GM12878 (cell line): ENCODE measurements around the gene MANBA. TPM values are rescaled to one million over a fixed set of nuclear protein-coding genes. Genes with fewer than 3 reads are reported as not detected.

ENCODE experiments used
- ATAC-seq: fragments of 200-7000 bp; cut with Tn5 transposase; 3 replicates; pipeline ENCODE4 v1.9.1; 2020; ENCODE audit warnings: mild to moderate bottlenecking, moderate library complexity
- BruUV-seq: library from RNA; stranded (reverse); fragments of 400-500 nt; replicated peaks from 2 replicates; lab custom pipeline; 2021; lab: Mats Ljungman, UMichigan
- CTCF ChIA-PET: fragments of 300-600 bp; sonication (Branson Sonifier 250); formaldehyde crosslinking; extraction: SDS; loops from one replicate; lab custom pipeline; 2021; ENCODE audit warnings: inconsistent platforms; lab: Yijun Ruan, JAX
- POLR2A ChIA-PET: fragments of 350-600 bp; formaldehyde crosslinking; extraction: SDS; loops from one replicate; lab custom pipeline; 2021; ENCODE audit warnings: inconsistent platforms; lab: Charles Lee
- RAD21 ChIA-PET: fragments of 300-600 bp; sonication (Branson Sonifier 250); formaldehyde crosslinking; loops from one replicate; lab custom pipeline; 2023; ENCODE audit warnings: antibody characterized with exemption; ENCODE audit not compliant: unreplicated experiment; lab: Charles Lee
- SMC1A ChIA-PET: fragments of 300-600 bp; sonication (Branson Sonifier 250); formaldehyde crosslinking; loops from one replicate; lab custom pipeline; 2023; ENCODE audit not compliant: unreplicated experiment, uncharacterized antibody; lab: Charles Lee
- DNase-seq: peaks from one replicate; pipeline ENCODE4 v3.0.0-alpha.2; 2011; ENCODE audit warnings: low read depth, low spot score
- FAIRE-seq: peaks from 3 replicates; lab custom pipeline; 2011; peaks lifted over from hg19 to GRCh38; lab: Jason Lieb, UNC
- H2AFZ ChIP-seq: 2 replicates; pipeline ENCODE4 v1.6.0; 2011; ENCODE audit warnings: low read depth, low read length, control low read depth; ENCODE audit not compliant: control insufficient read depth
- H3K27ac ChIP-seq: 2 replicates; pipeline ENCODE4 v1.5.1; 2011; ENCODE audit warnings: control low read depth; ENCODE audit not compliant: control insufficient read depth, insufficient read depth
- H3K27me3 ChIP-seq, 2 experiments: replicated peaks in 1 of 2; 2 replicates each; pipeline versions ENCODE4 v1.6.0 to v1.6.1; 2011; ENCODE audit warnings: low read length in 1 of 2; ENCODE audit not compliant: control insufficient read depth in 2 of 2, insufficient read depth in 2 of 2
- H3K36me3 ChIP-seq, 2 experiments: 2 replicates each; pipeline ENCODE4 v1.5.1; 2011; ENCODE audit warnings: low read length in 1 of 2; ENCODE audit not compliant: control insufficient read depth in 2 of 2, insufficient read depth in 2 of 2
- H3K4me1 ChIP-seq: 2 replicates; pipeline ENCODE4 v1.6.1; 2011; ENCODE audit warnings: mild to moderate bottlenecking, low read length, moderate library complexity, mixed read lengths; ENCODE audit not compliant: control insufficient read depth, insufficient read depth
- H3K4me2 ChIP-seq: 2 replicates; pipeline ENCODE4 v1.6.0; 2011; ENCODE audit warnings: control low read depth; ENCODE audit not compliant: control insufficient read depth, insufficient read depth
- H3K4me3 ChIP-seq: fragments of 200-600 bp; sonication (generic); 2 replicates; pipeline ENCODE4 v1.5.1; 2016
- H3K79me2 ChIP-seq: 2 replicates; pipeline ENCODE4 v1.6.0; 2011; ENCODE audit warnings: low read length; ENCODE audit not compliant: control insufficient read depth, insufficient read depth
- H3K9ac ChIP-seq: 2 replicates; pipeline ENCODE4 v1.8.0; 2011; ENCODE audit warnings: low read length, control low read depth, mixed read lengths; ENCODE audit not compliant: control insufficient read depth, insufficient read depth
- H3K9me3 ChIP-seq: replicated peaks from 3 replicates; pipeline ENCODE4 v1.5.1; 2011; ENCODE audit warnings: mild to moderate bottlenecking, low read length; ENCODE audit not compliant: control insufficient read depth, insufficient read depth
- H4K20me1 ChIP-seq: 2 replicates; pipeline ENCODE4 v1.6.0; 2011; ENCODE audit not compliant: control insufficient read depth, insufficient read depth
- BCL3 ChIP-seq: IDR thresholded peaks from 2 replicates; pipeline ENCODE4 v1.6.1; 2011; ENCODE audit warnings: borderline replicate concordance, low read depth, mild to moderate bottlenecking, moderate library complexity, low read length; ENCODE audit not compliant: insufficient read depth, poor library complexity, severe bottlenecking
- EP300 ChIP-seq, 2 experiments: fragments of 150-350 bp in 1 of 2; IDR thresholded peaks; 2 replicates each; pipeline ENCODE4 v1.6.1; 2011 to 2012; ENCODE audit warnings: low read depth in 2 of 2, low read length in 2 of 2, borderline replicate concordance in 1 of 2, improper control_type of control experiment in 1 of 2, inconsistent platforms in 1 of 2; ENCODE audit not compliant: control insufficient read depth in 1 of 2
- MTA3 ChIP-seq: IDR thresholded peaks from 2 replicates; pipeline ENCODE4 v1.6.1; 2012; ENCODE audit warnings: low read length, inconsistent platforms, borderline replicate concordance
- POLR2A ChIP-seq: IDR thresholded peaks from 2 replicates; pipeline ENCODE4 v1.6.1; 2011; ENCODE audit warnings: low read depth, mild to moderate bottlenecking, low read length
- ZBED1 ChIP-seq: IDR thresholded peaks from 2 replicates; pipeline ENCODE4 v1.6.1; 2016; ENCODE audit warnings: borderline replicate concordance
- WGBS: methylation state at CpG from one replicate; pipeline ENCODE4 v1.1.6; 2016; ENCODE audit warnings: low lambda C conversion rate; ENCODE audit not compliant: insufficient replicate concordance, insufficient coverage; ENCODE audit errors: missing lambda C conversion rate; 5-methylcytosine and 5-hydroxymethylcytosine counted together
- in situ Hi-C: fragments of 300-500 bp; cut with MboI; formaldehyde crosslinking; loops from 9 replicates; pipeline ENCODE4 v1.14.3; 2018; ENCODE audit warnings: mixed read lengths
- intact Hi-C: fragments of 100-400 bp; cut with micrococcal nuclease; formaldehyde crosslinking; loops from one replicate; pipeline ENCODE4 v1.14.2; 2022; ENCODE audit not compliant: unreplicated experiment
- polyA plus RNA-seq, 11 experiments: library from polyadenylated mRNA; depleted of rRNA in 4 of 11; unstranded in 6 of 11; stranded (reverse) in 5 of 11; fragments of >200 nt; fragmentation: Nextera tagmentation in 4 of 11; fragmentation: Illumina TruSeq in 1 of 11; extraction: Ambion mirVana in 4 of 11; extraction: Trizol in 1 of 11; gene quantifications; 1 replicate in 1 of 11; 2 replicates in 10 of 11; pipeline versions ENCODE4 v1.2.1 to v1.2.3, GENCODE V29; 2011 to 2016; ENCODE audit warnings: inconsistent platforms in 2 of 11, missing spikeins in 2 of 11, low read depth in 1 of 11
- total RNA-seq, 4 experiments: library from RNA; depleted of rRNA in 3 of 4; stranded (reverse); fragments of >200 nt in 3 of 4; fragmentation: Illumina TruSeq in 1 of 4; extraction: Trizol in 1 of 4; gene quantifications; 2 replicates each; pipeline versions ENCODE4 v1.2.1 to v1.2.3, GENCODE V29; 2013 to 2021
- TF ChIP-seq, protein P1 (sequence below): fragments of 450-650 bp; IDR thresholded peaks from 2 replicates; pipeline ENCODE4 v1.6.1; 2018; ENCODE audit warnings: borderline replicate concordance, mild to moderate bottlenecking; ENCODE audit not compliant: partially characterized antibody

The MANBA gene
- total and polyA plus RNA-seq, 10 of the 15 experiments (the other 5 are each of a cell fraction or from before 2014, with no cell fraction given) = 3.8 to 19.0 (median 12.5) TPM

DNA sequence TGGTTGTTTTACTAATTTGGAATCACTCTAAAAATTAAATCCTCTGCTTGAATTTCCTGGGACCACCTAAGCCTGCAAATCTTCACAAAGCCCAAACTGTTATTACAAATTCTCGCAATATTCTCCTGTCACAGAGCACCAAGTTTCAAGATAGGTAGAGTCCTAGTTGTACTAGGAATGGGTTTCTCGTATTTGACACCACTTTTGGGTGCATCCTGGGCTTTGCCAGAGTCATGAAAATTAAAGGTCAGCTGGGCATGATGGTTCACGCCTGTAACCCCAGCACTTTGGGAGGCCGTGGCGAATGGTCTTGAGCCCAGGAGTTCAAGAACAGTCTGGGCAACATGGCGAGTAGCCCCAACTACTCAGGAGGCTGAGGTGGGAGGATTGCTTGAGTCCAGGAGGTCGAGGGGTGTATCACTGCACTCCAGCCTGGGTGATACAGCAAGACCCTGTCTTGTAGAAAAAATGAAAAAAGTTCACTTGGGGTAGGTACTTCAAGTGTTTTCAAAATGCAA lies 30.6 kb upstream of the MANBA start:
- Histone ChIP-seq H3K79me2 (no peaks in the 10 kb centered on the region), H3K36me3 (peaks cover 0 to 25% of the 10 kb centered on the region in 2 experiments; a peak in 3 of 4 replicates), H2AFZ (no peak overlapping the region), H3K4me1 (no peaks in the 10 kb centered on the region), H4K20me1 (no peaks in the 10 kb centered on the region), H3K9me3 (no peaks in the 10 kb centered on the region; the same call in 1 of the 3 replicates), H3K4me3 (no peak overlapping the region), H3K27ac (no peak overlapping the region), H3K9ac (no peak overlapping the region), H3K27me3 (no peaks in the 10 kb centered on the region), H3K4me2 (no peak overlapping the region)
- ATAC-seq (no peak), DNase-seq (no peak), FAIRE-seq (no peak)
- CTCF ChIA-PET = interaction anchor here (0.6 to 0.8 kb wide), 2 partner anchors 21 to 213 kb away, joined by 3 to 4 read pairs; no protein-coding TSS in a partner anchor
- POLR2A ChIA-PET = interaction anchor here (0.7 kb wide), 1 partner anchor 30 kb away, joined by 3 read pairs; no protein-coding TSS in a partner anchor
- RAD21 ChIA-PET = interaction anchor here (0.7 kb wide), 1 partner anchor 1491 kb away, joined by 3 read pairs; no protein-coding TSS in a partner anchor
- in situ Hi-C loops (no loop called here), intact Hi-C loops (loop anchor here (10.0 kb wide), 1 partner anchor 167 kb away; no protein-coding TSS in a partner anchor)
- SMC1A ChIA-PET = interaction anchor here (0.9 to 1.5 kb wide), 2 partner anchors 12 to 25 kb away, joined by 3 to 6 read pairs; no protein-coding TSS in a partner anchor
- no TSS peak for BruUV-seq
- WGBS = 82% methylated on average over 7 of the region's 7 CpGs
- TF ChIP-seq EP300 (IDR thresholded peaks at IDR 0.05; ENCODE audit: borderline replicate concordance in 1 of 2, control insufficient read depth in 1 of 2, low read depth in 2 of 2, low read length in 2 of 2) (no peak), MTA3 (0 out of 2 replicates have a peak, but pooled peaks have one; percentile 27), BCL3 (peak; percentile 8), POLR2A (peak; percentile 47; the same call in 1 of the 2 replicates), ZBED1 (peak; percentile 32; the same call in 1 of the 2 replicates)
- TF ChIP-seq, protein P1, sequence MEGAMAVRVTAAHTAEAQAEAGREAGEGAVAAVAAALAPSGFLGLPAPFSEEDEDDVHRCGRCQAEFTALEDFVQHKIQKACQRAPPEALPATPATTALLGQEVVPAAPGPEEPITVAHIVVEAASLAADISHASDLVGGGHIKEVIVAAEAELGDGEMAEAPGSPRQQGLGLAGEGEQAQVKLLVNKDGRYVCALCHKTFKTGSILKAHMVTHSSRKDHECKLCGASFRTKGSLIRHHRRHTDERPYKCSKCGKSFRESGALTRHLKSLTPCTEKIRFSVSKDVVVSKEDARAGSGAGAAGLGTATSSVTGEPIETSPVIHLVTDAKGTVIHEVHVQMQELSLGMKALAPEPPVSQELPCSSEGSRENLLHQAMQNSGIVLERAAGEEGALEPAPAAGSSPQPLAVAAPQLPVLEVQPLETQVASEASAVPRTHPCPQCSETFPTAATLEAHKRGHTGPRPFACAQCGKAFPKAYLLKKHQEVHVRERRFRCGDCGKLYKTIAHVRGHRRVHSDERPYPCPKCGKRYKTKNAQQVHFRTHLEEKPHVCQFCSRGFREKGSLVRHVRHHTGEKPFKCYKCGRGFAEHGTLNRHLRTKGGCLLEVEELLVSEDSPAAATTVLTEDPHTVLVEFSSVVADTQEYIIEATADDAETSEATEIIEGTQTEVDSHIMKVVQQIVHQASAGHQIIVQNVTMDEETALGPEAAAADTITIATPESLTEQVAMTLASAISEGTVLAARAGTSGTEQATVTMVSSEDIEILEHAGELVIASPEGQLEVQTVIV = no peak
